Globus pallidus (tissue), 1 donor: ENCODE results near the gene RPS6KB1.
"Not testable (repeated sequence)": the region's sequence is repeated elsewhere in the genome, so short reads cannot be mapped to it uniquely, and the experiment has no call there.

Experiments
- DNase-seq: peaks from one replicate; pipeline ENCODE4 v3.0.0-alpha.2; 2015; ENCODE audit warnings: low spot score

The RPS6KB1 gene

GRCh38 chr17:59892924-59893675, at the start of gene RPS6KB1, which contains the start of gene TUBD1:
Gene RPS6KB1 (plus strand): TSS chr17:59893121. CDS start chr17:59893185, 64 bp downstream.
Gene TUBD1 (minus strand): TSS chr17:59892943. CDS start chr17:59891002, 1,941 bp downstream.
- DNase-seq: peak; percentile 99

GRCh38 chr17:59844884-59845594, 47.9 kb upstream of the RPS6KB1 start:
- DNase-seq: no peak

- no peak for DNase-seq
These were observed 47.1 kb upstream of the RPS6KB1 start for GRCh38 chr17:59845595-59846393.

- DNase-seq: no peak
These were observed 46.3 kb upstream of the RPS6KB1 start for GRCh38 chr17:59846394-59847165.

- no peak for DNase-seq
These were observed 44.6 kb upstream of the RPS6KB1 start for GRCh38 chr17:59848385-59848668.

- DNase-seq: no peak
These were observed 44.1 kb upstream of the RPS6KB1 start for GRCh38 chr17:59848778-59849177.

- not testable (repeated sequence) for DNase-seq
These were observed 42.6 kb upstream of the RPS6KB1 start for GRCh38 chr17:59850311-59850710.

- DNase-seq: no peak
These were observed 41.2 kb upstream of the RPS6KB1 start for GRCh38 chr17:59851439-59852375.

GRCh38 chr17:59852847-59853167, 40.1 kb upstream of the RPS6KB1 start:
- not testable (repeated sequence) for DNase-seq

GRCh38 chr17:59853168-59853918, 39.6 kb upstream of the RPS6KB1 start:
- DNase-seq: no peak

GRCh38 chr17:59853919-59854729, 38.8 kb upstream of the RPS6KB1 start:
- DNase-seq: not testable (repeated sequence)

GRCh38 chr17:59856859-59857794, 35.8 kb upstream of the RPS6KB1 start:
- DNase-seq: no peak

GRCh38 chr17:59858167-59858816, 34.6 kb upstream of the RPS6KB1 start:
- DNase-seq: no peak

- no peak for DNase-seq
These were observed 34.0 kb upstream of the RPS6KB1 start for GRCh38 chr17:59858932-59859331.

GRCh38 chr17:59859444-59860025, 33.4 kb upstream of the RPS6KB1 start:
- DNase-seq: no peak

GRCh38 chr17:59863616-59864015, 29.3 kb upstream of the RPS6KB1 start:
- no peak for DNase-seq

GRCh38 chr17:59869941-59870218, 23.0 kb upstream of the RPS6KB1 start:
- no peak for DNase-seq
